CD14-positive monocyte (primary cell): ENCODE results near the gene CEP83. TPM values are rescaled to one million over a fixed set of nuclear protein-coding genes. Genes with fewer than 3 reads are reported as not detected.

ENCODE experiments used
- DNase-seq, 3 donors: peaks; one replicate each; pipeline ENCODE4 v3.0.0-alpha.2; 2011 to 2022
- H2AFZ ChIP-seq: 2 replicates; pipeline ENCODE4 v1.6.0; 2012; ENCODE audit warnings: mild to moderate bottlenecking, low read depth, low read length, inconsistent platforms; ENCODE audit not compliant: insufficient read depth, poor library complexity, severe bottlenecking
- H3K27ac ChIP-seq, 2 donors: 1 replicate in 1 of 2; 2 replicates in 1 of 2; pipeline ENCODE4 v1.5.1; 2012 to 2013; ENCODE audit warnings: low read length in 2 of 2, control low read depth in 1 of 2, inconsistent platforms in 1 of 2, low read depth in 1 of 2, mild to moderate bottlenecking in 1 of 2
- H3K27me3 ChIP-seq, 2 donors: one replicate each; pipeline versions ENCODE4 v1.6.0 to v1.6.1; 2011 to 2013; ENCODE audit warnings: low read length in 2 of 2; ENCODE audit not compliant: control insufficient read depth in 2 of 2, insufficient read depth in 2 of 2
- H3K36me3 ChIP-seq, 2 donors: replicated peaks in 1 of 2; 1 replicate in 1 of 2; 2 replicates in 1 of 2; pipeline versions ENCODE4 v1.5.1 to v1.6.1; 2012 to 2013; ENCODE audit warnings: low read length in 2 of 2, control low read depth in 1 of 2, inconsistent platforms in 1 of 2, mild to moderate bottlenecking in 1 of 2; ENCODE audit not compliant: insufficient read depth in 2 of 2, control insufficient read depth in 1 of 2
- H3K4me1 ChIP-seq, 2 donors: 1 replicate in 1 of 2; 2 replicates in 1 of 2; pipeline versions ENCODE4 v1.5.1 to v1.6.1; 2012 to 2013; ENCODE audit warnings: low read length in 2 of 2, control low read depth in 1 of 2, inconsistent platforms in 1 of 2, mild to moderate bottlenecking in 1 of 2, moderate library complexity in 1 of 2; ENCODE audit not compliant: insufficient read depth in 2 of 2, control insufficient read depth in 1 of 2
- H3K4me2 ChIP-seq: replicated peaks from 2 replicates; pipeline ENCODE3; 2012; ENCODE audit warnings: low read length, moderate library complexity, mild to moderate bottlenecking; ENCODE audit not compliant: poor library complexity, severe bottlenecking; ENCODE audit errors: extremely low read depth
- H3K4me3 ChIP-seq, 3 experiments: fragments of 200-600 bp in 1 of 3; sonication (generic) in 1 of 3; replicated peaks in 1 of 3; 1 replicate in 2 of 3; 2 replicates in 1 of 3; pipeline ENCODE4 v1.5.1; 2011 to 2013; ENCODE audit warnings: low read length in 3 of 3, mild to moderate bottlenecking in 3 of 3, control low read depth in 2 of 3, low read depth in 2 of 3, inconsistent platforms in 1 of 3, moderate library complexity in 1 of 3
- H3K79me2 ChIP-seq: 2 replicates; pipeline ENCODE4 v1.6.0; 2012; ENCODE audit warnings: mild to moderate bottlenecking, control low read depth, inconsistent platforms, low read length, moderate library complexity; ENCODE audit not compliant: insufficient read depth
- H3K9ac ChIP-seq: 2 replicates; pipeline ENCODE4 v1.6.0; 2017; ENCODE audit warnings: low read length, mild to moderate bottlenecking; ENCODE audit not compliant: insufficient read depth, poor library complexity, severe bottlenecking
- H3K9me3 ChIP-seq, 2 donors: replicated peaks in 1 of 2; 1 replicate in 1 of 2; 2 replicates in 1 of 2; pipeline versions ENCODE4 v1.5.1 to v1.6.1; 2012 to 2013; ENCODE audit warnings: low read length in 2 of 2, control low read depth in 1 of 2; ENCODE audit not compliant: control insufficient read depth in 1 of 2, insufficient read depth in 1 of 2
- H4K20me1 ChIP-seq: 2 replicates; pipeline ENCODE4 v1.6.0; 2012; ENCODE audit warnings: mild to moderate bottlenecking, low read length, control low read depth, moderate library complexity; ENCODE audit not compliant: insufficient read depth
- H3K27ac Mint-ChIP-seq, 7 donors: one replicate each; pipeline ENCODE4 v1.8.0; 2020; ENCODE audit warnings: mild to moderate bottlenecking in 7 of 7, mixed read lengths in 7 of 7, moderate library complexity in 6 of 7, inconsistent platforms in 2 of 7
- H3K27me3 Mint-ChIP-seq, 3 donors: one replicate each; pipeline ENCODE4 v1.8.0; 2021 to 2022; ENCODE audit warnings: low read depth in 3 of 3, mild to moderate bottlenecking in 3 of 3, mixed read lengths in 3 of 3, moderate library complexity in 3 of 3, inconsistent platforms in 1 of 3
- H3K36me3 Mint-ChIP-seq, 2 donors: one replicate each; pipeline ENCODE4 v1.8.0; 2020; ENCODE audit warnings: mixed read lengths in 2 of 2, inconsistent platforms in 1 of 2, mild to moderate bottlenecking in 1 of 2
- H3K4me1 Mint-ChIP-seq: one replicate; pipeline ENCODE4 v1.8.0; 2020; ENCODE audit warnings: mild to moderate bottlenecking, mixed read lengths
- H3K4me3 Mint-ChIP-seq, 2 donors: one replicate each; pipeline ENCODE4 v1.8.0; 2020; ENCODE audit warnings: mild to moderate bottlenecking in 2 of 2, mixed read lengths in 2 of 2, moderate library complexity in 1 of 2
- H3K9me3 Mint-ChIP-seq, 7 donors: one replicate each; pipeline ENCODE4 v1.8.0; 2020 to 2022; ENCODE audit warnings: mixed read lengths in 7 of 7, mild to moderate bottlenecking in 6 of 7, moderate library complexity in 6 of 7, inconsistent platforms in 2 of 7
- WGBS: methylation state at CpG from one replicate; pipeline ENCODE4 v1.1.5; 2013; ENCODE audit warnings: missing lambda C conversion rate; ENCODE audit not compliant: insufficient coverage; 5-methylcytosine and 5-hydroxymethylcytosine counted together
- intact Hi-C, 2 donors: fragments of 100-400 bp; cut with micrococcal nuclease; formaldehyde crosslinking; loops; one replicate each; pipeline versions ENCODE4 v1.15.0 to v1.15.1; 2023
- polyA plus RNA-seq, 3 donors: library from polyadenylated mRNA; depleted of rRNA in 1 of 3; unstranded in 2 of 3; stranded (reverse) in 1 of 3; fragments of 300-500 nt in 2 of 3; fragments of >200 nt in 1 of 3; fragmentation: Illumina TruSeq in 2 of 3; gene quantifications; 1 replicate in 2 of 3; 2 replicates in 1 of 3; pipeline ENCODE4 v1.2.3, GENCODE V29; 2012 to 2021
- TF ChIP-seq, protein P1 (sequence below): fragments of 200-600 bp; IDR thresholded peaks from one replicate; pipeline ENCODE4 v1.8.0; 2022; ENCODE audit warnings: antibody characterized with exemption, mild to moderate bottlenecking

CEP83 gene
- polyA plus RNA-seq, 3 donors = 0.73 to 3.1 (median 1.0) TPM

GRCh38 chr12:94421868-94422740 lies 37.6 kb downstream of the CEP83 start:
- H3K4me1 Mint-ChIP-seq = no peaks in the 10 kb centered on the region
- Histone ChIP-seq H3K9ac (no peak overlapping the region), H3K4me2 (no peak overlapping the region), H3K27me3 (no peaks in the 10 kb centered on the region), H3K4me1 (no peaks in the 10 kb centered on the region), H3K9me3 (peaks cover 33 to 50% of the 10 kb centered on the region in 2 donors), H3K79me2 (no peaks in the 10 kb centered on the region), H3K4me3 (peak overlapping the region in 1 of 3 experiments; percentile 8), H4K20me1 (no peaks in the 10 kb centered on the region), H2AFZ (no peak overlapping the region), H3K36me3 (peaks cover 0 to 9% of the 10 kb centered on the region in 2 donors), H3K27ac (no peak overlapping the region)
- 100% methylated on average over 2 of the region's 5 CpGs for WGBS
- H3K9me3 Mint-ChIP-seq = peaks cover 36 to 67% (median 47%) of the 10 kb centered on the region in 7 donors
- no peak for DNase-seq
- no peak overlapping the region for H3K4me3 Mint-ChIP-seq
- intact Hi-C loops = no loop called here
- TF ChIP-seq, protein P1, sequence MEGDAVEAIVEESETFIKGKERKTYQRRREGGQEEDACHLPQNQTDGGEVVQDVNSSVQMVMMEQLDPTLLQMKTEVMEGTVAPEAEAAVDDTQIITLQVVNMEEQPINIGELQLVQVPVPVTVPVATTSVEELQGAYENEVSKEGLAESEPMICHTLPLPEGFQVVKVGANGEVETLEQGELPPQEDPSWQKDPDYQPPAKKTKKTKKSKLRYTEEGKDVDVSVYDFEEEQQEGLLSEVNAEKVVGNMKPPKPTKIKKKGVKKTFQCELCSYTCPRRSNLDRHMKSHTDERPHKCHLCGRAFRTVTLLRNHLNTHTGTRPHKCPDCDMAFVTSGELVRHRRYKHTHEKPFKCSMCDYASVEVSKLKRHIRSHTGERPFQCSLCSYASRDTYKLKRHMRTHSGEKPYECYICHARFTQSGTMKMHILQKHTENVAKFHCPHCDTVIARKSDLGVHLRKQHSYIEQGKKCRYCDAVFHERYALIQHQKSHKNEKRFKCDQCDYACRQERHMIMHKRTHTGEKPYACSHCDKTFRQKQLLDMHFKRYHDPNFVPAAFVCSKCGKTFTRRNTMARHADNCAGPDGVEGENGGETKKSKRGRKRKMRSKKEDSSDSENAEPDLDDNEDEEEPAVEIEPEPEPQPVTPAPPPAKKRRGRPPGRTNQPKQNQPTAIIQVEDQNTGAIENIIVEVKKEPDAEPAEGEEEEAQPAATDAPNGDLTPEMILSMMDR = no peak
- no peak overlapping the region for H3K27ac Mint-ChIP-seq
- peaks cover 15 to 23% of the 10 kb centered on the region in 2 donors for H3K36me3 Mint-ChIP-seq
- H3K27me3 Mint-ChIP-seq = peaks cover 0 to 2% (median 0%) of the 10 kb centered on the region in 3 donors

DNA sequence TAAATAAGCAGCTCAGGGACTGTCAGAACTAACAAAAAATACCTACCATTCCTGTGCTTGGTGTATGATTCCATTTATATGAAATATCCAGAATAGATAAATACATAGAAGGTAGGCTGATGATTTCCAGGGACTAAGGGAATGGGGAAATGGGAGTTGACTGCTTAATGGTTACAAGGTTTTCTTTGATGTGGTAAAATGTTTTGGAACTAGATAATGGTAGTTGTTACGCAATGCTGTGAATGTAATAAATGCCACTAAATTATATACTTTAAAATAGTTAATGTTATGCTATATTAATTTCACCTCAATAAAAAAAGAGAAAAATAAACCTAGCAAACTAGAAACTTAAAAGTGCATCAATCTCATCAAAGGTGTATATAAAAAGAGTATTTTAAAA lies 41.1 kb downstream of the CEP83 start:
- no peaks in the 10 kb centered on the region for H3K79me2 ChIP-seq
- intact Hi-C loops = no loop called here
- Mint-ChIP-seq H3K9me3 (peaks cover 23 to 50% (median 30%) of the 10 kb centered on the region in 7 donors), H3K27me3 (peaks cover 0 to 2% (median 0%) of the 10 kb centered on the region in 3 donors), H3K36me3 (peaks cover 4 to 5% of the 10 kb centered on the region in 2 donors), H3K4me1 (peaks cover 2% of the 10 kb centered on the region), H3K4me3 (no peak overlapping the region), H3K27ac (no peak overlapping the region)
- H3K4me2 ChIP-seq = no peak overlapping the region
- no peaks in the 10 kb centered on the region for H4K20me1 ChIP-seq
- no CpG with 5 or more reads among the region's 1 CpG for WGBS
- H3K4me1 ChIP-seq = no peaks in the 10 kb centered on the region
- H3K27ac ChIP-seq = no peak overlapping the region
- no peak overlapping the region for H3K4me3 ChIP-seq
- peaks cover 22 to 34% of the 10 kb centered on the region in 2 donors for H3K9me3 ChIP-seq
- no peak for DNase-seq
- no peak overlapping the region for H2AFZ ChIP-seq
- TF ChIP-seq, protein P1 = no peak
- no peak overlapping the region for H3K9ac ChIP-seq
- peaks cover 0 to 1% of the 10 kb centered on the region in 2 donors for H3K36me3 ChIP-seq
- H3K27me3 ChIP-seq = no peaks in the 10 kb centered on the region
